GM12878 (cell line): ENCODE measurements around the gene RARA. TPM values are rescaled to one million over a fixed set of nuclear protein-coding genes. Genes with fewer than 3 reads are reported as not detected.

Source experiments
- ATAC-seq: fragments of 200-7000 bp; cut with Tn5 transposase; 3 replicates; pipeline ENCODE4 v1.9.1; 2020; ENCODE audit warnings: mild to moderate bottlenecking, moderate library complexity
- BruUV-seq: library from RNA; stranded (reverse); fragments of 400-500 nt; replicated peaks from 2 replicates; lab custom pipeline; 2021; lab: Mats Ljungman, UMichigan
- CTCF ChIA-PET: fragments of 300-600 bp; sonication (Branson Sonifier 250); formaldehyde crosslinking; extraction: SDS; loops from one replicate; lab custom pipeline; 2021; ENCODE audit warnings: inconsistent platforms; lab: Yijun Ruan, JAX
- POLR2A ChIA-PET: fragments of 350-600 bp; formaldehyde crosslinking; extraction: SDS; loops from one replicate; lab custom pipeline; 2021; ENCODE audit warnings: inconsistent platforms; lab: Charles Lee
- RAD21 ChIA-PET: fragments of 300-600 bp; sonication (Branson Sonifier 250); formaldehyde crosslinking; loops from one replicate; lab custom pipeline; 2023; ENCODE audit warnings: antibody characterized with exemption; ENCODE audit not compliant: unreplicated experiment; lab: Charles Lee
- SMC1A ChIA-PET: fragments of 300-600 bp; sonication (Branson Sonifier 250); formaldehyde crosslinking; loops from one replicate; lab custom pipeline; 2023; ENCODE audit not compliant: unreplicated experiment, uncharacterized antibody; lab: Charles Lee
- DNase-seq: peaks from one replicate; pipeline ENCODE4 v3.0.0-alpha.2; 2011; ENCODE audit warnings: low read depth, low spot score
- FAIRE-seq: peaks from 3 replicates; lab custom pipeline; 2011; peaks lifted over from hg19 to GRCh38; lab: Jason Lieb, UNC
- H2AFZ ChIP-seq: 2 replicates; pipeline ENCODE4 v1.6.0; 2011; ENCODE audit warnings: low read depth, low read length, control low read depth; ENCODE audit not compliant: control insufficient read depth
- H3K27ac ChIP-seq: 2 replicates; pipeline ENCODE4 v1.5.1; 2011; ENCODE audit warnings: control low read depth; ENCODE audit not compliant: control insufficient read depth, insufficient read depth
- H3K27me3 ChIP-seq, 2 experiments: replicated peaks in 1 of 2; 2 replicates each; pipeline versions ENCODE4 v1.6.0 to v1.6.1; 2011; ENCODE audit warnings: low read length in 1 of 2; ENCODE audit not compliant: control insufficient read depth in 2 of 2, insufficient read depth in 2 of 2
- H3K36me3 ChIP-seq, 2 experiments: 2 replicates each; pipeline ENCODE4 v1.5.1; 2011; ENCODE audit warnings: low read length in 1 of 2; ENCODE audit not compliant: control insufficient read depth in 2 of 2, insufficient read depth in 2 of 2
- H3K4me1 ChIP-seq: 2 replicates; pipeline ENCODE4 v1.6.1; 2011; ENCODE audit warnings: mild to moderate bottlenecking, low read length, moderate library complexity, mixed read lengths; ENCODE audit not compliant: control insufficient read depth, insufficient read depth
- H3K4me2 ChIP-seq: 2 replicates; pipeline ENCODE4 v1.6.0; 2011; ENCODE audit warnings: control low read depth; ENCODE audit not compliant: control insufficient read depth, insufficient read depth
- H3K4me3 ChIP-seq: fragments of 200-600 bp; sonication (generic); 2 replicates; pipeline ENCODE4 v1.5.1; 2016
- H3K79me2 ChIP-seq: 2 replicates; pipeline ENCODE4 v1.6.0; 2011; ENCODE audit warnings: low read length; ENCODE audit not compliant: control insufficient read depth, insufficient read depth
- H3K9ac ChIP-seq: 2 replicates; pipeline ENCODE4 v1.8.0; 2011; ENCODE audit warnings: low read length, control low read depth, mixed read lengths; ENCODE audit not compliant: control insufficient read depth, insufficient read depth
- H3K9me3 ChIP-seq: replicated peaks from 3 replicates; pipeline ENCODE4 v1.5.1; 2011; ENCODE audit warnings: mild to moderate bottlenecking, low read length; ENCODE audit not compliant: control insufficient read depth, insufficient read depth
- H4K20me1 ChIP-seq: 2 replicates; pipeline ENCODE4 v1.6.0; 2011; ENCODE audit not compliant: control insufficient read depth, insufficient read depth
- CBX5 ChIP-seq: sonication (generic); IDR thresholded peaks from 2 replicates; pipeline ENCODE4 v1.6.1; 2016; ENCODE audit warnings: low read depth, moderate library complexity, mild to moderate bottlenecking, inconsistent platforms
- CHD2 ChIP-seq: IDR thresholded peaks from 2 replicates; pipeline ENCODE4 v1.6.1; 2011; ENCODE audit warnings: low read depth, low read length, improper control_type of control experiment, borderline replicate concordance
- EED ChIP-seq: sonication (generic); IDR thresholded peaks from 2 replicates; pipeline ENCODE4 v1.6.1; 2016; ENCODE audit warnings: antibody characterized with exemption, low read depth
- ETV6 ChIP-seq, 2 experiments: fragments of 450-650 bp in 1 of 2; IDR thresholded peaks in 1 of 2; conservative IDR thresholded peaks in 1 of 2; 2 replicates each; pipeline ENCODE4 v1.6.1; 2014; ENCODE audit warnings: antibody characterized with exemption in 1 of 2, borderline replicate concordance in 1 of 2, low read depth in 1 of 2, mild to moderate bottlenecking in 1 of 2, moderate library complexity in 1 of 2
- PRDM15 ChIP-seq: fragments of 450-650 bp; formaldehyde crosslinking; IDR thresholded peaks from 2 replicates; pipeline ENCODE4 v1.4.0; 2020; ENCODE audit warnings: mild to moderate bottlenecking, moderate library complexity
- RAD51 ChIP-seq: fragments of 450-650 bp; IDR thresholded peaks from 2 replicates; pipeline ENCODE4 v1.6.1; 2016; ENCODE audit warnings: moderate library complexity, mild to moderate bottlenecking, inconsistent platforms
- RCOR1 ChIP-seq: conservative IDR thresholded peaks from 2 replicates; pipeline ENCODE4 v1.6.1; 2012; ENCODE audit warnings: low read depth, low read length, improper control_type of control experiment
- STAT1 ChIP-seq: fragments of 450-650 bp; conservative IDR thresholded peaks from 2 replicates; pipeline ENCODE4 v1.6.1; 2014; ENCODE audit warnings: antibody characterized with exemption, mild to moderate bottlenecking
- SUZ12 ChIP-seq: fragments of 200-600 bp; sonication (generic); IDR thresholded peaks from one replicate; pipeline ENCODE4 v1.6.1; 2018; ENCODE audit warnings: antibody characterized with exemption, mild to moderate bottlenecking; ENCODE audit not compliant: unreplicated experiment
- ZBTB4 ChIP-seq: fragments of 450-650 bp; formaldehyde crosslinking; IDR thresholded peaks from 2 replicates; pipeline ENCODE4 v1.4.0; 2022; ENCODE audit warnings: mild to moderate bottlenecking, moderate library complexity
- WGBS: methylation state at CpG from one replicate; pipeline ENCODE4 v1.1.6; 2016; ENCODE audit warnings: low lambda C conversion rate; ENCODE audit not compliant: insufficient replicate concordance, insufficient coverage; ENCODE audit errors: missing lambda C conversion rate; 5-methylcytosine and 5-hydroxymethylcytosine counted together
- in situ Hi-C: fragments of 300-500 bp; cut with MboI; formaldehyde crosslinking; loops from 9 replicates; pipeline ENCODE4 v1.14.3; 2018; ENCODE audit warnings: mixed read lengths
- intact Hi-C: fragments of 100-400 bp; cut with micrococcal nuclease; formaldehyde crosslinking; loops from one replicate; pipeline ENCODE4 v1.14.2; 2022; ENCODE audit not compliant: unreplicated experiment
- polyA plus RNA-seq, 11 experiments: library from polyadenylated mRNA; depleted of rRNA in 4 of 11; unstranded in 6 of 11; stranded (reverse) in 5 of 11; fragments of >200 nt; fragmentation: Nextera tagmentation in 4 of 11; fragmentation: Illumina TruSeq in 1 of 11; extraction: Ambion mirVana in 4 of 11; extraction: Trizol in 1 of 11; gene quantifications; 1 replicate in 1 of 11; 2 replicates in 10 of 11; pipeline versions ENCODE4 v1.2.1 to v1.2.3, GENCODE V29; 2011 to 2016; ENCODE audit warnings: inconsistent platforms in 2 of 11, missing spikeins in 2 of 11, low read depth in 1 of 11
- total RNA-seq, 4 experiments: library from RNA; depleted of rRNA in 3 of 4; stranded (reverse); fragments of >200 nt in 3 of 4; fragmentation: Illumina TruSeq in 1 of 4; extraction: Trizol in 1 of 4; gene quantifications; 2 replicates each; pipeline versions ENCODE4 v1.2.1 to v1.2.3, GENCODE V29; 2013 to 2021

RARA gene
- total and polyA plus RNA-seq, 10 of the 15 experiments (the other 5 are each of a cell fraction or from before 2014, with no cell fraction given), result 0.13 to 33.6 (median 13.6) TPM

DNA sequence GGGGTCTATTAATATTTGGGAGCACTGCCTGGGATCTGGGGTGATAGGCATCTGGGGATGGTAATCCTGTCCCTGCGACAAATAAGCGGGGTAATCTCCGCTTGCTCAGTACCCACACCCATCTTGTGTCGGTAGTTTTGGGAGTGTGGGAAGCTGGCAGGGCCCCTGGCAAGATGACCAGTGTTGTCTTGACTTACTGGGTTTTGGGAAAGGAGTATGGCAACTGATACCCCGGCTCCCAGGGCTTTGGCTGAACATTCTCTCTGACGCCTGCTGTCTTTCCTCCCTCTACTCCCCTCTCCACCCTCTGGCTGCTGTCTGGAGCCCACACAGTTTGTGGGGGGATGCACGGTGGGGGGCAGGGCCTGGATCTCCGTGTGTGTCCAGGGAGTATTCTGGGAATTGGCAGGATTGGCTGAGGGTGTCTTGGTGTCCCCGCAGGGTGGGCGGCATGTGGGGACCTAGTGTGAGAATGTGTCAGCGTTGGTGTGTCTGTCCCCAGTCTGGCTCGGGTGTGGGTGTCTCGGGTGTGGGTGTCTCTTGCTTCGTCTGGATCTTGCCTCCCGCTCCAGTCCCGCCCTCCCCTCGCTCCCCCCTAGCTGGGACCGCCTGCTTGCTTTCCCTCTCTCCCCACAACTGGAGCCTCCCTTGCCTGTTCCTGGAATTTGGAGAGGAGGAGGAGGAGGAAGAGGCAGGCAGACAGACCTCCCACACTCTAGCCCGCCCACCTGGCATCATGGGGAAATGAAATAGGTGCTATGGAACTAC, 12.0 kb downstream of the RARA start:
- peak overlapping the region; percentile 100 for H3K4me2 ChIP-seq

More for the DNA sequence above, 12.0 kb downstream of the RARA start:
- TF ChIP-seq ETV6 (conservative IDR thresholded peaks at IDR 0.05 in 1 of 2, IDR thresholded peaks at IDR 0.05 in 1 of 2; ENCODE audit: borderline replicate concordance in 1 of 2, low read depth in 1 of 2), result no peak
- TF ChIP-seq ZBTB4, result no peak
- no peak for TF ChIP-seq RAD51
- no peak for TF ChIP-seq CBX5
- no peak for TF ChIP-seq RCOR1
- TF ChIP-seq PRDM15 (CRISPR knock-in tag), result no peak
- 0 out of 2 replicates have a peak, but pooled peaks have one; percentile 7 for TF ChIP-seq EED
- no peak for TF ChIP-seq SUZ12
- TF ChIP-seq STAT1, result no peak
- 0 out of 2 replicates have a peak, but pooled peaks have one; percentile 27 for TF ChIP-seq CHD2
- no peaks in the 10 kb centered on the region for H3K27me3 ChIP-seq
- H3K27ac ChIP-seq, result peak overlapping the region; percentile 96
- DNase-seq (no peak), ATAC-seq (no peak), FAIRE-seq (no peak)
- no peaks in the 10 kb centered on the region for H3K36me3 ChIP-seq
- ChIA-PET CTCF (interaction anchor here (0.5 to 8.4 kb wide), 5 partner anchors 11 to 119 kb away, joined by 3 to 90 read pairs (median 3); partner anchors contain the start of gene RARA), RAD21 (interaction anchor here (1.4 to 12.6 kb wide), 4 partner anchors 11 to 36 kb away, joined by 3 to 156 read pairs (median 20); partner anchors contain the start of gene RARA), SMC1A (interaction anchor here (0.5 to 11.2 kb wide), 5 partner anchors 13 to 44 kb away, joined by 3 to 172 read pairs (median 3); partner anchors contain the start of gene RARA), POLR2A (interaction anchor here (0.6 to 7.0 kb wide), 4 partner anchors 10 to 207 kb away, joined by 4 to 123 read pairs (median 8); partner anchors contain the start of gene RARA)
- no peaks in the 10 kb centered on the region for H4K20me1 ChIP-seq
- H3K9me3 ChIP-seq, result no peaks in the 10 kb centered on the region
- H3K79me2 ChIP-seq, result peaks cover 79% of the 10 kb centered on the region
- no peak overlapping the region for H2AFZ ChIP-seq
- in situ Hi-C loops (loop anchor here (10.0 kb wide), 1 partner anchor 1354 kb away; no protein-coding TSS in a partner anchor), intact Hi-C loops (loop anchor here (5.0 kb wide), 2 partner anchors 36 to 1351 kb away; no protein-coding TSS in a partner anchor)
- H3K9ac ChIP-seq, result peak overlapping the region; percentile 91
- H3K4me3 ChIP-seq, result peak overlapping the region; percentile 91
- no TSS peak for BruUV-seq
- H3K4me1 ChIP-seq, result peaks cover 54% of the 10 kb centered on the region
- WGBS, result 65% methylated on average over 13 of the region's 19 CpGs
